AG10803 (cell line): ENCODE data around the gene RCOR3.

Experiments
- DNase-seq: peaks from one replicate; pipeline ENCODE4 v3.0.0; 2010; ENCODE audit warnings: low read depth
- H3K4me3 ChIP-seq: 2 replicates; pipeline ENCODE4 v1.5.1; 2011; ENCODE audit warnings: mild to moderate bottlenecking, low read length, control low read depth
- TF ChIP-seq, protein P1 (sequence below): conservative IDR thresholded peaks from 2 replicates; pipeline ENCODE4 v1.5.1; 2011; ENCODE audit warnings: mild to moderate bottlenecking, low read length, control low read depth, inconsistent platforms

Gene RCOR3

GRCh38 chr1:211328084-211328694 is 69.0 kb downstream of the RCOR3 start:
- no peak for DNase-seq
- TF ChIP-seq, protein P1, sequence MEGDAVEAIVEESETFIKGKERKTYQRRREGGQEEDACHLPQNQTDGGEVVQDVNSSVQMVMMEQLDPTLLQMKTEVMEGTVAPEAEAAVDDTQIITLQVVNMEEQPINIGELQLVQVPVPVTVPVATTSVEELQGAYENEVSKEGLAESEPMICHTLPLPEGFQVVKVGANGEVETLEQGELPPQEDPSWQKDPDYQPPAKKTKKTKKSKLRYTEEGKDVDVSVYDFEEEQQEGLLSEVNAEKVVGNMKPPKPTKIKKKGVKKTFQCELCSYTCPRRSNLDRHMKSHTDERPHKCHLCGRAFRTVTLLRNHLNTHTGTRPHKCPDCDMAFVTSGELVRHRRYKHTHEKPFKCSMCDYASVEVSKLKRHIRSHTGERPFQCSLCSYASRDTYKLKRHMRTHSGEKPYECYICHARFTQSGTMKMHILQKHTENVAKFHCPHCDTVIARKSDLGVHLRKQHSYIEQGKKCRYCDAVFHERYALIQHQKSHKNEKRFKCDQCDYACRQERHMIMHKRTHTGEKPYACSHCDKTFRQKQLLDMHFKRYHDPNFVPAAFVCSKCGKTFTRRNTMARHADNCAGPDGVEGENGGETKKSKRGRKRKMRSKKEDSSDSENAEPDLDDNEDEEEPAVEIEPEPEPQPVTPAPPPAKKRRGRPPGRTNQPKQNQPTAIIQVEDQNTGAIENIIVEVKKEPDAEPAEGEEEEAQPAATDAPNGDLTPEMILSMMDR = no peak
- H3K4me3 ChIP-seq = peak overlapping the region; percentile 77

DNA sequence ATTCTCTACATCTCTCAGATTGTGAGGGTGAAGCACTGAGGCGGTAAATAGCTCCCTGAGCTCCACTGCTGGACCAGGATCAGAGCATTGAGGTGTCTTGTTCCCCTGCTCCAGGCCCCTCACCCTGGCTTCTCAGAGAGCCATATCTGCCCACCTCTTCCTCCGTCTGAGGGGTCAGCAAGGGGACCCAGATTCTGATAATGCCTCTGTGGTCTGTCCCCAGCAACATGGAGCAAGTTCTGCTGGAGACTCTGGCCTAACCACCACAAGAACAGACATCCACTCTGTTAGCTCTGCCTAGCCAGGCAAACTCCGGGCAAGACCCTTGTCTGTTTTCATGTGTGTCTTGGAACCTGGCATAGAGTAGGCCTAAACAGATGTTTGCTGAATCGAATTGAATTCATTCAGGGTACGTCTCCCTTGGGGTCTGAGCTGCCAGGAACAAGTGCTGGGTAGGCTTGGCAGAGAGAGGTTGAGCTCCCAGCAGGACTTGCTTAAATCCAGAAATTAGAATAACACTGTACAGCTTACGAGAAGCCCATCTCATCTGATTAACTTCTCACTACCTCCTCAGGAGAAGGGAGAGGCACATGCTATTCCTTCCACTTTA is 69.8 kb downstream of the RCOR3 start:
- H3K4me3 ChIP-seq = no peak overlapping the region
- no peak for DNase-seq
- TF ChIP-seq, protein P1 = no peak

GRCh38 chr1:211329764-211330201 is 70.6 kb downstream of the RCOR3 start:
- no peak overlapping the region for H3K4me3 ChIP-seq
- TF ChIP-seq, protein P1 = no peak
- no peak for DNase-seq

GRCh38 chr1:211330282-211330936 is 71.2 kb downstream of the RCOR3 start:
- H3K4me3 ChIP-seq = no peak overlapping the region
- no peak for DNase-seq
- TF ChIP-seq, protein P1 = no peak

DNA sequence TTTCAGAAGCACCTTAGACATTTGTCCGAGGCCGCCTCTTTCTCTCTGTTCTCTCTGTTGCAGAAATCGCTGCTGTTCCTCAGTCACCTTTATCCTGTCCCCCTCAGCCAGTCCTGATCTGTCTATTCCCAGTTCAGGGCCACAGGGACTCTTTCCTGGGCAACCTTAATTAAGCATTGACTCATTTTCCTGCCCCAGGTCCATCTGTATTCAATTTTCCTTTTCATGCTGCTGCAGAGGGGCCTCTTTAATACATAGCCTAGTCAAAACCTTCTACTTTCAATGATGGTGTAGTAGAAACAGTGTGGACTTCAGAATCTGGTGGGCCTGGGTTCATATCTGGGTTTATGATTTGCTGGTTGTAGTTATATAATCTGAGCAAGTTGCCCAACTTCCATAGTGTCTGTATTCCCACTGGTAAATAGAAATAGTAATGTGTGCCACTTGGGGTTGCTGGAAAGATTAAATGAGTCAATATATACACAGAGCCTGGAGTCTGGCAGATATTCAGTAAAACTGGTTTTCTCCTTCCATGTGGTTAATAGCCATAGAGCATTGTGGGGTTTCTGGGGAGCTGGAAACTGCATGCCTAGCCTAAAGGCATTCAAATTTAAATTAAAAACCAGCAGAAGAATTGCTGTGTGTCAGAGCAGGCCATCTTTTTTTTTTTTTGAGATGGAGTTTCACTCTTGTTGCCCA is 72.0 kb downstream of the RCOR3 start:
- TF ChIP-seq, protein P1 = no peak
- peak; percentile 62 for DNase-seq
- no peak overlapping the region for H3K4me3 ChIP-seq

GRCh38 chr1:211332036-211332616 is 73.0 kb downstream of the RCOR3 start:
- TF ChIP-seq, protein P1 = no peak
- H3K4me3 ChIP-seq = no peak overlapping the region
- no peak for DNase-seq
